SU-DHL-6 (cell line): ENCODE results near the gene PASK.
A peak's percentile ranks its signal among the peaks of the same experiment; 100 is the strongest.
"Not testable (repeated sequence)": the region's sequence is repeated elsewhere in the genome, so short reads cannot be mapped to it uniquely, and the experiment has no call there.

Experiments used
- H2AFZ ChIP-seq: fragments of 200-600 bp; sonication (generic); 2 replicates; pipeline ENCODE4 v1.6.1; 2014; ENCODE audit warnings: low read depth, mild to moderate bottlenecking, moderate library complexity, mixed read lengths, antibody characterized with exemption, low read length; ENCODE audit not compliant: severe bottlenecking
- H3F3A ChIP-seq: fragments of 200-600 bp; shearing (Covaris generic); 2 replicates; pipeline ENCODE4 v1.6.0; 2016; ENCODE audit warnings: antibody characterized with exemption, mild to moderate bottlenecking; ENCODE audit not compliant: insufficient read depth
- H3K27ac ChIP-seq: fragments of 200-600 bp; sonication (generic); 2 replicates; pipeline ENCODE4 v1.5.1; 2016; ENCODE audit warnings: low read depth, mild to moderate bottlenecking, low read length, moderate library complexity, mixed read lengths
- H3K27me3 ChIP-seq: fragments of 200-600 bp; sonication (generic), shearing (Covaris generic); 2 replicates; pipeline ENCODE4 v1.6.0; 2014; ENCODE audit warnings: mild to moderate bottlenecking, low read length
- H3K36me3 ChIP-seq: fragments of 200-600 bp; sonication (generic); 2 replicates; pipeline ENCODE4 v1.6.1; 2014; ENCODE audit warnings: mild to moderate bottlenecking, low read length, mixed read lengths
- H3K4me2 ChIP-seq: fragments of 300-600, 200-600 bp; shearing (Covaris generic), sonication (generic); 2 replicates; pipeline ENCODE4 v1.6.0; 2014; ENCODE audit warnings: low read length, low read depth, mild to moderate bottlenecking; ENCODE audit not compliant: poor library complexity, severe bottlenecking
- H3K4me3 ChIP-seq: fragments of 200-600 bp; sonication (generic); 2 replicates; pipeline ENCODE4 v1.5.1; 2014; ENCODE audit warnings: antibody characterized with exemption, low read length, mild to moderate bottlenecking, mixed read lengths; ENCODE audit not compliant: insufficient read depth, poor library complexity, severe bottlenecking
- H3K79me2 ChIP-seq: fragments of 200-600 bp; sonication (generic); 2 replicates; pipeline ENCODE4 v1.6.1; 2014; ENCODE audit warnings: mild to moderate bottlenecking, low read length, moderate library complexity; ENCODE audit not compliant: insufficient read depth
- H3K9ac ChIP-seq: fragments of 200-600 bp; sonication (generic); 2 replicates; pipeline ENCODE4 v1.7.0; 2014; ENCODE audit warnings: mild to moderate bottlenecking, low read length
- H3K9me2 ChIP-seq: fragments of 200-600 bp; sonication (generic); replicated peaks from 2 replicates; pipeline ENCODE4 v1.6.1; 2014; ENCODE audit warnings: low read length; ENCODE audit not compliant: insufficient read depth
- H3K9me3 ChIP-seq: fragments of 200-600 bp; sonication (generic); 2 replicates; pipeline ENCODE4 v1.6.1; 2014; ENCODE audit warnings: low read length, mixed read lengths; ENCODE audit not compliant: insufficient read depth
- H4K20me1 ChIP-seq: fragments of 200-600 bp; sonication (generic); 2 replicates; pipeline ENCODE4 v1.6.1; 2014; ENCODE audit warnings: low read depth, mild to moderate bottlenecking, antibody characterized with exemption, low read length, moderate library complexity, mixed read lengths
- CTCF ChIP-seq: fragments of 200-600 bp; sonication (generic); IDR thresholded peaks from one replicate; pipeline ENCODE4 v1.5.1; 2017; ENCODE audit warnings: antibody characterized with exemption, mild to moderate bottlenecking, low read length, moderate library complexity; ENCODE audit not compliant: insufficient read depth, poor library complexity, severe bottlenecking
- EZH2phosphoT487 ChIP-seq: fragments of 200-600 bp; sonication (generic), shearing (Covaris generic); conservative IDR thresholded peaks from 2 replicates; pipeline ENCODE4 v1.6.1; 2018; ENCODE audit warnings: mild to moderate bottlenecking, antibody characterized with exemption, low read length, moderate library complexity, mixed read lengths

Gene PASK

GRCh38 chr2:241148891-241149674 is at the start of gene PASK:
TSS of gene PASK (minus strand) at chr2:241149472. CDS start at chr2:241143032, 6,440 bp downstream.
- Histone ChIP-seq H3F3A (0 out of 2 replicates have a peak, but pooled peaks cover 6% of the 10 kb centered on the region), H3K9me3 (no peaks in the 10 kb centered on the region), H3K79me2 (peaks cover 47% of the 10 kb centered on the region), H3K4me3 (peak within 1 kb of the TSS; percentile 64), H4K20me1 (peaks cover 4% of the 10 kb centered on the region; the same call in 1 of the 2 replicates), H2AFZ (peak within 1 kb of the TSS; percentile 91), H3K36me3 (no peaks in the 10 kb centered on the region), H3K4me2 (peak within 1 kb of the TSS; percentile 69), H3K9ac (peak within 1 kb of the TSS; percentile 87), H3K9me2 (no peaks in the 10 kb centered on the region), H3K27ac (no peak within 1 kb of the TSS; the same call in 1 of the 2 replicates), H3K27me3 (no peaks in the 10 kb centered on the region)
- no peak for TF ChIP-seq CTCF
- no peak for TF ChIP-seq EZH2phosphoT487

GRCh38 chr2:241198381-241199279 is 49.4 kb upstream of the PASK start:
- TF ChIP-seq CTCF (no peak), EZH2phosphoT487 (no peak)
- Histone ChIP-seq H3K27me3 (no peaks in the 10 kb centered on the region), H3K9me2 (no peaks in the 10 kb centered on the region), H3K4me2 (no peak overlapping the region), H3K9me3 (no peaks in the 10 kb centered on the region), H3F3A (no peaks in the 10 kb centered on the region), H3K36me3 (no peaks in the 10 kb centered on the region), H3K79me2 (no peaks in the 10 kb centered on the region), H3K27ac (no peak overlapping the region), H3K9ac (no peak overlapping the region), H2AFZ (no peak overlapping the region), H4K20me1 (no peaks in the 10 kb centered on the region), H3K4me3 (no peak overlapping the region)

- Histone ChIP-seq H3K4me3 (no peak overlapping the region), H3K79me2 (no peaks in the 10 kb centered on the region), H2AFZ (no peak overlapping the region), H3F3A (no peaks in the 10 kb centered on the region), H3K9me2 (no peaks in the 10 kb centered on the region), H3K27me3 (no peaks in the 10 kb centered on the region), H3K36me3 (no peaks in the 10 kb centered on the region), H3K4me2 (no peak overlapping the region), H3K9me3 (no peaks in the 10 kb centered on the region), H3K27ac (no peak overlapping the region), H4K20me1 (no peaks in the 10 kb centered on the region), H3K9ac (no peak overlapping the region)
- TF ChIP-seq CTCF (no peak), EZH2phosphoT487 (no peak)
These were observed 48.7 kb upstream of the PASK start for GRCh38 chr2:241197947-241198346.

- not testable (repeated sequence) for H4K20me1 ChIP-seq, H3K27ac ChIP-seq, H3F3A ChIP-seq, H3K4me2 ChIP-seq, H2AFZ ChIP-seq, H3K9me3 ChIP-seq, H3K79me2 ChIP-seq, H3K4me3 ChIP-seq, H3K27me3 ChIP-seq, H3K36me3 ChIP-seq, H3K9me2 ChIP-seq, H3K9ac ChIP-seq
These were observed 48.0 kb upstream of the PASK start for GRCh38 chr2:241197246-241197645.
